ENCODE data around the gene TBC1D21.

TBC1D21 gene

GRCh38 chr15:73912030-73912596 is 38.7 kb downstream of the TBC1D21 start:
- DNase-seq = no peak

DNA sequence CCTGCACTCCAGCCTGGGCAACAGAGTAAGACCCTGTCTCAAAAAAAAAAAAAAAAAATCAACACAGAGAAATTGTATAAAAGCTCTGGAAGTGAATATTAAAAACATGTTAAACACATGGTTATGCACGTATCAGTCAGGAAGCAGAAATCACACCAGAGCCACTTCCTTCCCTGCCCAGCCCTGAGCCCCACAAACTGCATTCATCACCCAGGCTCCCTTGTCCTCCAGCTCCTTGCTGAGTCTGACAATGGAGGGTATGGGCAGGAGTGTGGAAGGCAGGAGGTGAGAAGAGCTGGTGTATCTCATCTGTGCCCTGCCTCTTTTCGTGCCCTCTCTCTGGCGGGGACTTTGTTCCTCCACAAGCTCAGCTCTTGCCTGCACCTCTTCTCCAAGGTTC is 40.8 kb downstream of the TBC1D21 start:
- DNase-seq = no peak

- DNase-seq = no peak
Measured at GRCh38 chr15:73915082-73915481, 41.7 kb downstream of the TBC1D21 start.

- no peak for DNase-seq
Measured at GRCh38 chr15:73918784-73919183, 45.4 kb downstream of the TBC1D21 start.

- DNase-seq = no peak
Measured at GRCh38 chr15:73919706-73920105, 46.3 kb downstream of the TBC1D21 start.

- no peak for DNase-seq
Measured at GRCh38 chr15:73921254-73921925, 48.0 kb downstream of the TBC1D21 start.

DNA sequence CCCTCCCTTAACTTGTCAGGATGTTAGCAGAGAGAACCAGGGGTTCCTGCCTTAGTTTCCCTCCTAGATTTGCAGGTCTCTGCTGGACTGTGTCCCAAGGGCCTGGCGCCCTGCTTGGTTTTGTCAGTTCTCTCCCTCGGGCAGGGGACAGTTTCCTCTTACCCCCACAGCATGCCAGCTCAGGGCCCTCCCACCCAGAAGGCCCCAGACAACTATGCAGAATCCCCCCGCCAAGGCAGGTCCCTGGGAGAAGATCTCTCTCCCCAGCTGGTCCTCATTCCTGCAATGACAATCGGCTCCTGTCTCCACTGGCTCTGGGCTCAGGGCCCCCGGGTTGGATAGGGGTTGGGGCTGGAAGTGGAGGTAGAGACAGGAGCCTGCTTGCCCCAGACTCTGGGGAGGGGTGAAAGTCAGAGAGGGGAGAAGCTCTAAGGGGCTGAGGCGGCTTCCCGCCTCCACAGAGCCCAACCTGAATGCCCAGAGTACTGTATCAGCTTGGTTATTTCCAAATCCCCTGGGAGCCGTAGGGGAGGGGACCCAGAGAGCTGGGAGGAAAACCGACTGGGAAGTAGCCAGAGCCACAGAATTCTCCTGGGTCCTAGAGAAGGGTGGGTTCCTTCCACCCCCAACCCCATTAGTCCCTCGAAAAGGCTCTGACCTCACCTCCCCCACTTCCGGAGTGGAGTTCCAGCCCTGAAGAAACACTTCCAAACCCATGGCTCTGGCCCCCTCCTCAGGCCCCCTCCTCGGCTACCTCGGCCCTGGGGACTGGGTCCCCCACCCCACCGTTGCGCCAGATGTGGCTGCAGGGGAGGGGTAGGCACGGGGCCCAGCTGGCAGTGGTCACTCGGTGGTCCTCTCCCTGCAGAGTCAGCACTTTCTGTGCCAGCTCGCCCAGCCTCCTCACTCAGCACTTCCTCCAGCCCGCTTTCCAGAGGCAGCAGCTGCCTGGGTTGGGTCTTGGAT is 49.1 kb downstream of the TBC1D21 start:
- peak; percentile 9 for DNase-seq

GRCh38 chr15:73923156-73923487 is 49.8 kb downstream of the TBC1D21 start:
- no peak for DNase-seq

GRCh38 chr15:73923488-73924164 is 50.3 kb downstream of the TBC1D21 start:
- DNase-seq = no peak

GRCh38 chr15:73924171-73924921 is 51.0 kb downstream of the TBC1D21 start:
- no peak for DNase-seq

DNA sequence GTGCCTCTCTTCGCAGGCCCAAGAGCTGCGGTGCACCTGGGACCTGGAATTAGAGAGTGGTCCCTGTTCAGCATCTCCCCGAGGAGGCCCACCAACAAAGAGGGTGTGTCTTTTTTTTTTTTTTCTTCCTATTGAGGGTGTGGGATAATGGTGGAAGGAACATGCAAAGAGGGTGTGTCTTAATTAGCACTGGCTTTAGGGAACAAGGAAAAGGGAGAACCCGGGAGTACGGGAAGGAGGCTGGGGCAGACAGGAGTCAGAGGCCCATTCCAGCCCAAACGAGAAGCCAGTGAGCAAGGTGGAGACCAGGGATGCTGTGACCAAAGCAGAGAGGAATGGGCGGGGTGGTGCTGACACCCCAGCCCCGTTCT is 52.5 kb downstream of the TBC1D21 start:
- no peak for DNase-seq

GRCh38 chr15:73926219-73927002 is 53.0 kb downstream of the TBC1D21 start, which contains the start of gene LOXL1:
Gene LOXL1 (plus strand): TSS chr15:73926462. CDS start chr15:73926784, 322 bp downstream.
- no peak for DNase-seq

- no peak for DNase-seq
Measured at GRCh38 chr15:73927003-73927475, 53.7 kb downstream of the TBC1D21 start.

- peak; percentile 50 for DNase-seq
Measured at GRCh38 chr15:73927476-73928240, 54.3 kb downstream of the TBC1D21 start.

DNA sequence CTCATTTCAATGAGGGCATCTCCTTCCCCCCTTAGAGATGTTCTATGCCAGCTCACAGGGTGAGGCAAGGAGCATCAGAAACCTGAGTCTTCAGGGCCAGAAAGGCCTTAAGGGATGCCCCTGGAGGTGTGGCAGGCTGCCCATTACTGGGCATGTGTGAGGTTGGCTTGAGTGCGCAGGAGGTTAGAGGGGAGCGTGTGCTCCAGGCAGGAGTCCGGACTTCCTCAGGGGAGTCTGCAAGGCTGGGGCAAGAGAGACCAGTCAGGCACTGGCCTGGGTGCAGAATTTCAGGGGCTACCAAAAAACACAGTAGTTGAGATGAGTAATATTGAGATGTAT is 54.8 kb downstream of the TBC1D21 start:
- DNase-seq = no peak

GRCh38 chr15:73928971-73929627 is 55.7 kb downstream of the TBC1D21 start:
- DNase-seq = no peak

DNA sequence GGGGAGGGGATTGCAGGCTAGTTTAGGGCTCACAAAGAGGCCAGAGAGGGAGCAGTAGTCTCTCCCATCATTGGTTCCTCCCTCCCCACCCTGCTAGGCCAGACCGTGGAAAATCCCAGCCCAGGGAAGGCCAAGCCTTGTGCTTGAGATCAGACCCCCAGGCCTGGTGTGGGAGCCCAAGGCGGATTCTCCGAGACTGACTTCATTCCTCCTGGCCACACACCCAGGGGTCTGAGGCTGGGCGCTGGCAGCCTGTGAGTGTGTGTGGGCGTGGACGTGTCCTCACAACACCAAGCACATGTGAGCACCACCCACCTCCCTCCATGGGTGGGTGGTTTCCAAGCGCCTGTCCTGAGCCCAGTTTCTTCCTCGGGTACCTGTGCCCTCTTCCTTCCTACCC is 57.0 kb downstream of the TBC1D21 start:
- DNase-seq = no peak

DNA sequence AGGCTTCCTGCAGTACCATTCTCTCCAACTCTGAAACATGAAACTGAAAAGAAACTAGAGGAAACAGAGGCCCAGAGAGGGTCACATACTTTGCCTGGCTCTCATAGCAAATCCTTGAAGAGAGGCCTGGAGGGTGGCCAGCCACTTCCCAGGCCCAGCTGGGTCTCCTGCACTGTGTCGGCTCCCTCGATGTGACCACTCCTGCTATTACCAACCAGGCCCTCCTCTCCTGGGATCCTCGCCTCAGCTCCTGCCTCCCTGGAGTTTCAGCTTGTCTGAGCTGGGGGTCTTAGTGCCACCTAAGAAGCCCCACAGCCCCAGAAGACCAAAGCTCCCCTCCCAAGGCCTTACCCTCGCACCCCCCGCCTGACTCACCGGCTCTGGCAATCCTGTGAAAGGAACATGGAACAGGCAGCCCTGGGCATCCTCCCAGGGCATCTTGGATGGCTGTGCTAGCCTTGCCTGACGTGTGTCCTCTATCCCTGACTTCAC is 57.5 kb downstream of the TBC1D21 start:
- no peak for DNase-seq

GRCh38 chr15:73931441-73931840 is 58.1 kb downstream of the TBC1D21 start:
- DNase-seq = no peak
